ENCODE data around the gene POLN.
"Not testable (repeated sequence)": the region's sequence is repeated elsewhere in the genome, so short reads cannot be mapped to it uniquely, and the experiment has no call there.

POLN gene

DNA sequence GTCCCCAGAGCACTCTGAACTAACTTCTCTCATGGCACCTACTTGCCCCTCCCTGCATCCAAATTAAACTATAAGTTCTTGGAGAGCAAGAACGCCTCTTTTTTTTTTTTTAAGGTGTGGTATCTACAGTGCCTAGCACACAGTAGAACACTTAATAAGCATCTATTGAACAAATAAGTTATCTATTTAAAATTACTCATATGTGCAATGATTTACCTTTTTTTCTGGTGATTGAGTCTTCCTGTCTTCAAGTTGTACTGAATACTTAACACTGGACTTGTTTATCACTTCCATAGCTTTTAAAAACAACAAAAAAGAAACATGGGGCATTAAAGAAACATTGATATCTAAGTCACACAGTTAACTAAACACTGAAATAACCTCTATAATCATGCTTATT lies 29.1 kb downstream of the POLN start:
- no peak for DNase-seq

- DNase-seq: not testable (repeated sequence)
Observed at GRCh38 chr4:2202789-2203188, 39.1 kb downstream of the POLN start.

DNA sequence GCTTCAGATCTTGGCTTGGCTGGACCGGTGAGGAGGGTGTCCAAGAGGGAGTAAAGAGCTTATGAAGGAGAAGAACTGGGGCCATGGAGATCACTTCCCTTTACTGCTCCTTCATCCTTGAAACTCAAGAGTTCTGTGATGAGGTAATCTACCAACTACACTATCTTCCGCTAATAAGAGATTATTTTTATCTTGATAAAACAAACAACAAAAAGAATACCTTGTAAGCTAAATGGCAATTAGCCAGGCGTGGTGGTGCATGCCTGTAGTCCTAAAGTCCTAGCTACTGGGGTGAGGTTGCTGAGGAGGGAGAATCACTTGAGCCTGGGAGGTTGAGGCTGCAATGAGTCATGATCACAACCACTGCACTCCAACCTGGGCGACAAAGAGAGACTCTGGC lies 47.4 kb downstream of the POLN start:
- DNase-seq: no peak

- DNase-seq: no peak
Observed at GRCh38 chr4:2193326-2193725, 48.6 kb downstream of the POLN start.

- DNase-seq: no peak
Observed at GRCh38 chr4:2186865-2187172, 55.1 kb downstream of the POLN start.

DNA sequence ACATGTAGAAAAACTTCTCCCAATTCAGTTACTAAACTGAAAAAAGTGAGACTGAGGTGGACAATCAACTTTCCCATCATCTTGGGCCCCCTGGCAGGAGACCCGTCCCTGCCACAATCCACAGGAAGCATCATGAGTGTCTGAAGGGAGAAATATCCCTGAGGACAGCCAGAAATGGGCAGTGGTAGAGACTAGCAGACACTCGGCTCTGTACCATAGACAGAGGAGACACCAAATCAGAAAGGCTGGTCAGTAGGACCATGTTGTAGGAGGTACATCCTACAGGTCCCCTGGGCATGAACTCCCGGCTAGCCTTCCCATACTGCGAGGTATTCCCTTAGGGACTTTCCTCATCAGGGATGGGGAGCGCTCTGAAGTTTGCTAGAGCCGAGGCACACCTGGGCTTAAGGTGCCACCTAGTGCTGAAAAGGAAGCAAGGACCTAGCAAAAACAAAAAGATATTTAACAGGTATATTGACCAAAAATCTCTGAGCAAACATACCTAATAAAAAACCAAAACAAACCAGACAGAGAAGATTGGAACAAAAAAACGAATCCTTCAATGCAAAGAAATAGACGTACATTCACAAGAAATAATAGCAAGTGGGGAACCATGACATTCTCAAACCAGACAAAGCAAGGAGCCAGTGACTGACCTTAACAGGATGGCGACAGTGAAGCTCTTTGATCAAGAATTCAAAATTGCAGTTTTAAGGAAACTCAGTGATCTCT lies 55.6 kb downstream of the POLN start:
- no peak for DNase-seq

DNA sequence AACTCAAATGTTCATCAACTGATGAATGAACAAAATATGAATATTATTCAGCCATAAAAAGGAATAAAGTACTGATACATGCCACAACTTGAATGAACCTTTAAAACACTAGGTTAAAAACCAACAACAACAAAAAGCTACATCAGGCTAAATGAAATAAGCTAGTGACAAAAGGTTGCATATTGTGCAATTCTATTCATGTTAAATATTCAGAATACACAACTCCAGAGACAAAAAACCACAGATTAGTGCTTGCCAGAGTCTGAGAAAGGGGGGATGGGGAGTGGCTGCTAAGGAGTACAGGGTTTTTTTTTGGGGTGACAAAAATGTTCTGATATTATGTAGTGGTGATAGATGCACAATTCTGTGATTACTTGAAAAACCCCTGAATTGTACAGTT lies 58.5 kb downstream of the POLN start:
- no peak for DNase-seq

DNA sequence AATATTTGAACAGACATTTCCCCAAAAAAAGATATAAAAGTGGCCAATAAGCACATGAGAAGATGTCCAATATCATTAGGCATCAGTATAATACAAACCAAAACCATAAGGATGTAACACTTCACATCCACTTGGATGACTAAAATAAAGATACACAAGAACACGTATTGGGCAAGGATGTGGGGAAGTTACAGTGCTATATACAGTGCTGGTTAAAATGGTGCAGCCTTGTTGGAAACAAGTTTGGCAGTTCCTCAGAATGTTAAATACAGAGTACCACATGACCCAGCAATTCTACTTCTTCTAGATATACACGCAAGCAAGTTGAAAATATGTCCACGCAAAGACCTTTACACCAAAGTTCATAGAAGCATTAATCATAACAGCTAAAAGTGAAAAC lies 58.9 kb downstream of the POLN start:
- DNase-seq: no peak

- DNase-seq: no peak
Observed at GRCh38 chr4:2180410-2180809, 61.5 kb downstream of the POLN start.

DNA sequence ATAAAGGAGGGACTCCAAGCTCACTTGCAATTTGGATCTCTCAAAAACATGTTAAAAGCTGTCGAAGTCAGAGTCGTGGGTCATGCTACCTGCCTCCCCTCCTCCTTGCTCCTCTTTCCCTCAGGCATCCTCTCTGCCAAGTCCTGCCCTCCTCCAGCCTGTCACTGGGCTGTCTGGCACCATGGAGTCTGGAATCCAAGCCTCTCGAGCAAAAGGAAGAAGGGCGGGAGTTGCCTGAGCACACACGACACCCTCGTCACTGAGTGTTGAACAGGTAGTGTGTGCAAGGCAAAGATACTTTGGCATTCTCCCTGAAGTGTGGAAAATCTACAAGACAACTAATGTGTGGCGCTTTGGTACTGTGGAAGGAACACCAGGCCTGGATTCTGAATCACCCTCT lies 62.2 kb downstream of the POLN start:
- DNase-seq: no peak

- no peak for DNase-seq
Observed at GRCh38 chr4:2178986-2179385, 62.9 kb downstream of the POLN start.

DNA sequence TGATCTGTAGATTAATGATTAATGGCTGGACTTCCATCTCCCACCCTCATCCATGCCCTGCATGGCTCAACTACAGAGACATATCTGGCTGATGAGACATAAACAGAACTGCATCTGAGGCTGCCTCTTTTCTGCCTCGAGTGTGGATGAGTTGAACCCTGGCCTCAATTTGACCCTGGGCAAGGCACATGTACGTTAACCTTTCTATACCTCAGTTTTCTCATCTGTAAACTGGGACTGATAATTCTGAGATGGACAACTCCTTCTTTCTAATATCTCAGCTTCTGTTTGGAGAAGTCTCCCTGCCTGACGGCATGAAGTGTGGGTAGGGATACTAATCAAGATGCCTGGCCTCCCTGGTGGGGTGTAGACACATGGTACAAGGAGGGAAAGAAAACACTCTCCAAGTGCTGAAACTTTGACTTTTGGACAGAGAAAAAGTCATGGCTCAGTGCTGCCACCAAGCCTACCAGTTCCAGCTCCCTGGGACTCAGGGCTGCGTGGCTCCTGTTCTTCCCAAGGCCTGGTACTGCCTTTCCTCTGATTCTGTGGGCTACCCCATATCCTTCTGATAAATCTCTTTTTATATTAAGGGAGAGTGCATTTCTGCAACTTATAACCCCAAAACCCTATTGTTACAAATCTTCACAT lies 64.4 kb downstream of the POLN start:
- no peak for DNase-seq

DNA sequence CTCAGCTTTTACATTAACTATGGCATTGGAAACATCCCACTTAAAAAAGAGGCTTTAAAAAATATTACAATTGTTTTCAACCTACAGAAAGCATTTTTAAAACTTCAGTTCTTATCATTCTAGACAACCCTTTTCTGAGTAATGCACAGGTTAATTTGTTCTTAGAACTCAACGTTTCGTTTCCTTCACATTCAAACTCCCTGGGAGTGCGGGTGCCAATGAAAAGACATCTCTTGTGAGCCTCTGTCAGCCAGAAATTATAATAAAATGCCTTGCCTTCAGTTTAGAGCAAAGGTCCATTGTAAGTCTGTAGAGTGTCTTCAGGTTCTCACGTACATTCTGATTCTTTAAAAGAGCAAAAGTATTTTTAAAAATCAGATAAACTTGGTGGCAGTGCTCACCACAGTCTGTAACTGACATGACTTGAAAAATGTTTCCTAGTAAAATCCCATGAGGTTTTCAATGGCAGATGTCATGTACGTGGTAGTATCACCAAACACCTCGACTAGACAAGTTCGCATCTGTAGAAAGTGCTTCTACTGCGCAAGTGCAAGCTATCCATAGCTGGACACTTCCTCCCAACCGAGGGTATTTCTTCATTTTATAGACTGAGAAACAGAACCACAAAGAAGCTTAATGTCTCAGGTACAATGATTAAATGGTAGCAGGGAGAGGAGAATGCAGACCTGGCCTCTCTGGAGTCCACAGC lies 65.8 kb downstream of the POLN start:
- no peak for DNase-seq

DNA sequence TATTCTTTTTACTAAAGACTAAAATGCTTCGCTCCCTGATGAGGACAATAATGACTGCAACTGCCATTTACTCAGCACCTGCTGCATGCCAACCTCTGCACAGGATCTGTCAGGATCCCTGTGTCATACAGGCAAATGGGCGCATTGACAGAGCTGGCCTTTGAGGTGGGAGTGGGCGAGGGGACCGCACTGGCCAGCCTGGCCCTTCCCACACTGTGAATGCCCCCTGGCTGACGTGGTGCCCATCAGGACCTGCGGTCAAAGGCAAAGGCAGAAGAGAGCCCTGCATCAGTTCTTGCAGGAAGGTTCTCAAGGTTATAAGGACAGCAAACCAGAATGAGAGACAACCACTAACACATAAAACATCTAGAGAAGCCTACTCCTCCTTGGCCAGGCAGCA lies 67.9 kb downstream of the POLN start:
- DNase-seq: no peak

GRCh38 chr4:2172627-2173231 lies 69.2 kb downstream of the POLN start:
- DNase-seq: no peak

GRCh38 chr4:2172161-2172560 lies 69.8 kb downstream of the POLN start:
- DNase-seq: no peak

- DNase-seq: no peak
Observed at GRCh38 chr4:2168469-2169319, 73.2 kb downstream of the POLN start.

- DNase-seq: no peak
Observed at GRCh38 chr4:2166253-2166652, 75.7 kb downstream of the POLN start.

DNA sequence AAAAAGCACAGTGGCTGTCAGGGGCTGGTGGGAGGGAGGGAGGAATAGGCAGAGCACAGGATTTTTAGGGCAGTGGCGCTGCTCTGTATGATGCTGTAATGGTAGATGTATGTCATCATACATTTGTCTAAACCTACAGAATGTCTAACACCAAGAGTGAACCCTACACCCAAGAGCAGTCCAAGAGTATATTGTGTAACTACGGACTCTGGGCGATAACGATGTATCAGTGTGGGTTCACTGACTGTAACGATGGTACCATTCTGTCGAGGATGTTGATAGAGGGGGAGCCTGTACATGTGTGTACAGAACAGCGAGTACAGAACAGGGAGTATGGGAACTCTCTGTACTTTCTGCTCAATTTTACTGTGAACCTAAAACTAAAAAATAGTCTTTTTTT lies 76.5 kb downstream of the POLN start:
- no peak for DNase-seq

- DNase-seq: no peak
Observed at GRCh38 chr4:2163311-2163821, 78.6 kb downstream of the POLN start.

DNA sequence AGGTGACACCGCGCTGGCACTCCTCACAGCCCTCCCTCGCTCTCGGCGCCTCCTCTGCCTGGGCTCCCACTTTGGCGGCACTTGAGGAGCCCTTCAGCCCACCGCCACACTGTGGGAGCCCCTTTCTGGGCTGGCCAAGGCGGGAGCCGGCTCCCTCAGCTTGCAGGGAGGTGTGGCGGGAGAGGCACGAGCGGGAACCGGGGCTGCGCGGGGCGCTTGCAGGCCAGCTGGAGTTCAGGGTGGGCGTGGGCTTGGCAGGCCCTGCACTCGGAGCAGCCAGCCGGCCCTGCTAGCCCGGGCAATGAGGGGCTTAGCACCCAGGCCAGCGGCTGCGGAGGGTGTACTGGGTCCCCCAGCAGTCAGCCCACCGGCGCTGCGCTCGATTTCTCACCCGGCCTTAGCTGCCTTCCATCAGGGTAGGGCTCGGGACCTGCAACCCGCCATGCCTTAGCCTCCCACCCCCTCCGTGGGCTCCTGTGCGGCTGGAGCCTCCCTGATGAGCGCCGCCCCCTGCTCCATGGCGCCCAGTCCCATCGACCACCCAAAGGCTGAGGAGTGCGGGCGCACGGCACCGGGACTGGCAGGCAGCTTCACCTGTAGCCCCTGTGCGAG lies 80.7 kb downstream of the POLN start:
- not testable (repeated sequence) for DNase-seq

DNA sequence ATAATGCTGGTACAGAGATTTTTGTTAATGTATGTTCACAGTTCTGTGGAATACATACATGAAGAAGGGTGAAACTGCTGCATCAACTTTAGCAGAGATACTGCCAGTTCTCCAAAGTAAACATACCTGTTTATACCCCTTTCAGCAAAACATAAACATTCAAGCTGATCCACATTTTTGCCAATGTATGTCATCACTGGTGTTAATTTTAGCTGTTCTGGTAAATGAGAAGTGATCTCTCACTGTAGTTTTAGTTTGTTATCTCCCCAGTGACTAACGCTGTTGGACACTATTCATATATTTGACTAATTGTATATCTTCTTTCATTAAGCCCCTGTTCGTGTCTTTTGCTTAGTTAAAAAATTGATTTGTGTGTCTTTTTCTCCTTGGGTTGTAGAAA lies 82.0 kb downstream of the POLN start:
- no peak for DNase-seq

Measured in activated CD8-positive, alpha-beta memory T cell treated with anti-CD3 and anti-CD28 coated beads, Interleukin-2, amount 50 U/mL, for 48 hours (primary cell).